CD4-positive, alpha-beta T cell treated with Interleukin-17A for 4 hours (primary cell): ENCODE measurements around the gene NSMF.
A peak's percentile ranks its signal among the peaks of the same experiment; 100 is the strongest.
"Not testable (repeated sequence)": the region's sequence is repeated elsewhere in the genome, so short reads cannot be mapped to it uniquely, and the experiment has no call there.

Source experiments
- DNase-seq: peaks from one replicate; pipeline ENCODE4 v3.0.0-alpha.2; 2020; ENCODE audit warnings: mixed read lengths

Gene NSMF

DNA sequence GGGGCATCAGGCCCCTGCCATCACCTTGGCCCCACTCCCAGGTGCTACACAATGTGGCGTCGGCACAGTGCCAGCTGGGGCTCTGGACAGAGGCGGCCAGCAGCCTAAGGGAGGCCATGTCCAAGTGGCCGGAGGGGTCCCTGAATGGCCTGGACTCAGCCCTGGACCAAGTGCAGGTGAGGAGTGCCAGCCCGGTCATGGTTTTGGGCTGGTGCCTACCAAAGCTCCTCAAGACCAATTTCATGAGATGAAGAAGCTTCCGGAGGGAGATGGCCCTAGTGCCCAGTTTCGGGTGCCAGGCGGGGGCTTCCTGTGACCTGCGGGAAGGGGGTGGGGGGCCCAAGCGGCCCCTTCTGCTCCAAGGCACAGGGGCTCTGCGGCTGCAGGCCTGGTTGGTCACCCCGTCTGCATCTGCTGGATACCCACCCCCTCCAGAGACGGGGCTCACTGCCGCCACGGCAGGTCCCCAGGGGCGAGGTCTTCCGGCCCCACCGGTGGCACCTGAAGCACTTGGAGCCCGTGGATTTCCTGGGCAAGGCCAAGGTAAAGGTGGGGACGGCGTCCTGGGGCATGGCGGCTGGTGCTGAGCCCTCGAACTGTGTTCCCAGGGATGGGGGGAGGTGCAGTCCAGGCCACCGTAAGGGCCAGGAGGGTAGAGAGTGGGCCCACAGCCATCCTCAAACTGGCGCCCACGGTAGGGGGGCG is 30.1 kb downstream of the NSMF start:
- no peak for DNase-seq

DNA sequence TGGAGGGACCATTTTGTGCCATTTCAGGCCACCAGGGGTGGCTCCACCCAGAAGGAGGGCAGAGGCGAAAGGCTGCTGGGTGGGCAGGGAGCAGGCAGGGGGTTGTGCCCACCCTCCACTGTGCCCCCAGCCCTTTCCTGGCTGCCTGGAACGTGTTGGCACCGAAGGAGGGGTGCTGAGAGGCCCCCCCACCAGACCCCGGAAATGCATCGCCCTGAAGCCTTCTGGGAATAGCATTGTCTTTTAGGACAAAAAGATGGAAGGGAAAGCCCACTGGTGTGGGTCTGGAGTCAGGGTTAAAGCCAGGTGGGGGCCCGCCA is 30.9 kb downstream of the NSMF start:
- no peak for DNase-seq

DNA sequence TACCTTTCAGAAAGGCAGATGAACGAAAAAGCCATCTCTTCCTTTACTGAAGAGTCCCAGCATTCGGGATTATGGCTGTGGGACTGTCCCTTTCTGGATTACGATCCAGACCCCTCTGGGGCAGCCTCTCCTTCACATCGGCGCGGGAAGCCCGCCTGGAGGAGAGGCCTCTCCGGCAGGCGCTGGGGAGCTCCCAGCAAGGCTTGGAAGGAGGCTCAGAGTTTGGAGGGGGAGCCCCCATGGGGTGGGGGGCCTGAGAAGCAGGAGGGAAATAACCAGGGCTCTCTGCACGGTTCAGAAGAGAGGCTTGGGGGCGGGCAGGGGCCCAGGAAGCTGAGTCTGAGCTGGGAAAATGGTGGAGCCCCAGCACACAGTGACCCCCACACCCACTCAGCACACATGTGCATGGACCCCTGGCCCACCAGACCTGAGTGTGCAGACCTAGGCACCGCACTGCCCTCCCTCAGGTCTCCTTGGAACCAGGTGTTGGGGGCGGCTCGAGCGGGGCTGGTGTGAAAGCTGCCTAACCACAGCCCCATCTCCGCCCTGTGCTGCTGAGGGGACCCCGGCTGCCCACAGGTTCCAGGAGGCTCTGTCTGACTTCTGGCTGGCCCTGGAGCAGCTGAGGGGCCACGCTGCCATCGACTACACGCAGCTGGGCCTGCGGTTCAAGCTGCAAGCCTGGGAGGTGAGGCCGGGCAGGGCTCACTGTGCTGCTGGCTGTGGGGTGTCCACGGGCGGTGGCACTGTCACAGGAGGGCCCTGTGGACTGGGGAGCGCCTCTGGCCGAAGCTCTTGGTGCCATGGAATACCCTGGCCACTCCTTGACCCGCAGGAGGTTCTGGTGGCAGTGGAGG is 31.5 kb downstream of the NSMF start:
- no peak for DNase-seq

DNA sequence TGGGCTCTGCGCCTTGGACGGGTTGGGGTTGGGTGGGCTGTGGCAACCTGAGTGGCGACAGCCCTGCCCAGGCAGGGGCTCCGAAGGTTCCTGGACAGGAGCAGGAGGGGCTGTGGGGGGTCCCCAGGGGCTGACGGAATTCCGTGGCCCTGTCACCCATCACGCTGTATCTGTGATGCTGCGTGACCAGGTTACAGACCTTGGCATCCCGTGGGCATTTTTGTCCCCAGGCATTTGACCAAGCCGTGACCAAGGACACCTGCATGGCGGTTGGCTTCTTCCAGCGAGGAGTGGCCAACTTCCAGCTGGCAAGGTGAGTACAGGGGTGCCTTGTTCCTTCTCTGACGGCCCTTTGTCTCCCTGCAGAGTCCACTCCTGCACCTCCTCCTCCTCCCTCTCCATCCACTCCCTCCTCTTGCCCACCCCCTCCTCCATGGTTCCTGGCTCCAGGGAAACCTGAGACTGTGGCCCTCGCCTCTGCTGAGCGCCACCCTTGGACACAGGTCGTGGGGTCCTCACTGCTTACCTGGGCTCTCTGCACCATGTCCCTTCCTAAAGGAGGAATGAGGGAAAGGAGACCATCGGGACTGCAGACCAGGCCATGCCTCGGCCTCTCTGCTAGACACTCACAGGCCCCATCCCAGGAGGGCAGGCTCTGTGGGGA is 33.0 kb downstream of the NSMF start:
- DNase-seq: no peak

DNA sequence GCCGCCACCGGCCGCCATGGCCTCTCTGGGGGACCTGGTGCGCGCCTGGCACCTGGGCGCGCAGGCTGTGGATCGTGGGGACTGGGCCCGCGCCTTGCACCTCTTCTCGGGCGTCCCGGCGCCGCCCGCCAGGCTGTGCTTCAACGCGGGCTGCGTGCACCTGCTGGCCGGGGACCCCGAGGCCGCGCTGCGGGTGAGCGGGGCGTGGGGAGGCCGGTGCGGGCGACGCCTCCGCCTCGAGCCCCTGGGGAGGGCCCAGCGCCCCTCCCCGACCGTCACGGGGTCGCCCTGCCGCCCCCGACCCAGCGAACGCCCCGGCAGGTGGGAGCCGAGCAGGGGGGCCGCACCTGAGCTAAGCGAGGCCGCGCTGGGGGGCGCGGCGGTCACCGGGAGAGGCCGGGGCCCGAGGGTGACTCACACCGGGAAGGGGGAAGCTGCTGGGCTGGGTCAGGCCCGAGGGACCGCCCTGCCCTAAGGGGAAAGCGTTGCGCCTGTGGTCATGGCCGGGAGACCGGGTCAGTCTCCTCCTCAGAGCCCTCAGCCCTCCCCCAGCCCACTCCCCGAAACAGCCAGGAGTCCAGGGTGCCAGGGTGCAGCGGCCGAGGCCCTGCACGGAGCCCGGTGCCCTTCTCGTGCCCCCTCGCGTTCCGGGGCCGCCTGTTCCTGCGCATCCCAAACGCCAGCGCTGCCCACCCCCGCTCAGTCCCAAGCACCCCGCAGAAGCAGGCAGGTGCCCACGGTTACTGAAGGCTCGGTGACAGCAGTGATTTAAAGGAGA is 35.4 kb downstream of the NSMF start:
- DNase-seq: peak; percentile 15

DNA sequence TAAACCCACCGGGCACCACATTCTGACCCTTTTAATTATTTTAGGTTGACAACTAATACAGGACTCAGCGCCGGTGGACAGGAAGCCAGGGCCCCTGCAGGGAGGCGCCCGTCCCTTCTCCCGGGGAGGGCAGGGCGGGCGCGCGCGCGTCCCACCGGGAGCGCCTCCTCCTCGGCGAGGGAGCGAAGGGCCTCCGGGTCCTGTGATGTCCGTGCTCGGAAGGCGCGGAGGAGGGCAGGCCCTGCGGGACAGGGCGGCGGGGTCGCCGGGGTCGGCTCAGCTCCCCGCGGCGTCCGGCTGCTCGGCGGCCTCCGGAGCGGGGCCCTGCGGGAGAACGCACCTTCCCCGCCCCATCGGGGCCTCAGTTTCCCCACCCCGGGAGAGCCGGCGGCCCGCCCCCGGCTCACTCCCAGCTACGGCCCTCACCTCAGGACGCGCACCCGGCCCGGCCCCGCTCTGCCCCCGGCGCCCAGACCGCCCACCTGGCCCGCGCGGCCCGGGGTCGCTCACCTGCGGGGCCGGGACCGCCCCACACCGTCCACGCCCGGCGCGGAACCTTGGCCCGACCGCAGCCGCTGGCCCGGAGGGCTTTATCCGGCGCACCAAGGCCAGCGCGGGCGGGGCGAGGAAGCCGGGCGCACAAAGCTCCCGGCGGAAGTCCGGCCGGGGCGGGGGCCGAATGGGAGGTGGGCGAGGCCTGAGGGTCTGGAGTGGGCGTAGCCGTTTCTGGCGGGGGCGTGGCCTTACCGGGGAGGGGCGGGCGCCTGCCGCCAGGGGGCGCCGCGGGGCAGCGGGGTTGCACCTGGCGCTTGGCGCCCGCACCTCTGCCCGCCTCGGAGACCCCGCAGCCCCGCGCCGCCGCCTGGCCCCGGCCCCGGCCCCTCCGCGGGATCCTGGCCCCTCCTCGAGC is 36.3 kb downstream of the NSMF start, which contains the start of the genes EXD3 and NOXA1:
Gene EXD3, minus strand, starts transcription at position 559 of the 910 bp plus-strand sequence. CDS start 27,805 bp downstream, outside the sequence.
Gene NOXA1, plus strand, starts transcription at position 790 of the 910 bp plus-strand sequence. CDS start 137 bp downstream, outside the sequence.
- peak; percentile 95 for DNase-seq

DNA sequence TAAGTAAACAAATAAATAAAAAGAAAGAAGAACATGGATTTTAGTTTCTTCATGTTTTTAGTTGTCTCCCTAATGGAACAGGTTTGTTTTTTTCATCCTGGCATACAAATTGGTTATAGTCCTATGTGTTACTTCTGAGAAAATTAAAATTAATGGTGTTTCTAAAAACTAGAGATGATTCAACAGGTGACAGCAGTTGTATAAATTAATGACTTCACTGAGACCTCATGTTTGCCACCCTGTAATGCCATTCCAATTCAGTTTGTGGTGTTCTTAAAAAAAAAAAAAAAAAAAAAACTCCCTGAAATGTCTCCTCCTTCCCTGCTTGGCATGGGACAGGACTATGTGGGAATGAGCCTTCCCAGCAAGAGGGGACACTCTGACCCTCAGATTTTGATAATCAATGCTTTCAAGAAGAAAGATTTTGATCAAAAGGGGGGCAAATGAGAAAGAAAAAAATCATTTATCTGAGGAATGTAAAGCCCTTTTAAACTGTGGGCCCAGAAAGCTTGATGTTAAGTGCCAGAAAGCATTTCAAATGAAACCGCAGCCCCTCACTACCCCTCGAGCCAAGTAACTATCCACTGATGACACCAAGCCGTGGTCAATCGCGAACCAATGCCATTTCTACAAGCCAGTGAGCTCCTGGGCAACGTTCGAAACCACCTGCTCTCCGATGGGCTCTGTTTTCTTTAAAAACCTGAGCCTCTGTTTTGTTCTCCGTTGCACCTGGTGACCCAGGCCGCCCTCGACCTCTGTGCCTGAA is 37.1 kb downstream of the NSMF start:
- DNase-seq: no peak

DNA sequence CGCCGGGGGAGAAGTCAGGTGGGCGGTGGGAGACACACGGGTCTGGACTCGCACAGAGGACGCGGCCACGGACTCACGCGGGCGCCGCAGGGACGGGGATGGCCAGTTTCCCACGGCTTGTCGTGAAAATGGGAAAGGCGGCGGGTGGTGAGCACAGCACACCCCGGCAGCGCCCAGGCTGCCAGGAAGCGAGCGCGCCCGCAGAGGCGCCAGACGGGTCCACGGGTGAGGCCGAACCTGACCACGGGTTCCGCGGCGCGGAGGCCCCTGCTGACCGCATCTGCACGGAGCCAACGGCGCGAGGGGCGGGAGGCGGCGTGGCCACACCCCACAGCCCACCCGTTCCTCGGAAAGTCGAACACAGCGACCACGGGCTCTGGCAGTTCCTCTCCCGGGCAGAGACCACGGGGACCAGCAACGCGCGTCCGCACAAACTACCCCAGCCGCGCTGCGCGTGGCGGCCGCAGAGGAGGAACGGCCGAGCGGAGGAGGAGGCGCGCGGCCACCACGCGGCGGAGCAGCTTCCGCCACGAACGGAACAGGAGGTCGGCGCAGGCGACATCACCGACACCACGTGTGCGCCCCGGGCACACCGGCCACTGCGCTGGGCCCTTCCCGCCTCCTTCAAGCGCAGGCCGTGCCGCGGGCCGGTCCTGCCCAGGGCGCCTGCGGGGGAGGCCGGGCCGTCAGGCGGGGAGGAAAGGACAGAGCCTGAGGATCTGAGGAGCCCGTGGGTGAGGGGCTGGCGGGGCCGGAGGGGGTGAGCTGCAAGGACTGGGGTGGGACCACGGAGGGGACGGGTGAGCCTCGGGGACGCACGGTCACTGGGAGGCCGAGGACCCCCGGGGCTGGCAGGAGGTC is 41.7 kb downstream of the NSMF start:
- DNase-seq: peak; percentile 17

DNA sequence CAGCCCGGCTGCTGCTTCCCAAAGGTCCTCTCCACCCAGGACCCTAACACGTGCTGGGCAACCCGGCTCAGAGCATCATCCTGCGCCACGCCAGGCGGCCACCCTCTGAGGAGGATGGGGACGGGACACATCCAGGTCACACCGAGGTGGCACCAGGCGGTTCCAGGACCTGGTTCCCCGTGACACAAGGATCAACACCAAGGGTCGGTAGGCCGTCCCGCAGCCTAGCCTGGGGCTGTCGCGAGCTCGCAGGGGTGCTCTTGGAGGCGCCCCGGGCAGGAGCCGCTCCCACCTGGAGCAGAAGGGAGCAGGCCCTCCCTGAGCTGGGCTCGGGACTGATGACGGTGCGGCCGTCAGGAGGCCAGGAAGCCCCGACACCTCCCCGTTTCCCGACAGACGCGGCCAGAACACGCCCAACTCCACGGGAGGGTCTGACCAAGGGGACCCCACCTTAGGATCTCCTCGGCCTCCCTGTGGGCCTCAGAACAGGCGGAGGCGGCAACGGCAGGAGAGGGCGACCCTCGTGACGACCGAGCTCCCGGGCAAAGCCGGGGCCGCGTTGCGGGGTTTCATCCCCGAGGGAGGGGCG is 42.5 kb downstream of the NSMF start:
- no peak for DNase-seq

DNA sequence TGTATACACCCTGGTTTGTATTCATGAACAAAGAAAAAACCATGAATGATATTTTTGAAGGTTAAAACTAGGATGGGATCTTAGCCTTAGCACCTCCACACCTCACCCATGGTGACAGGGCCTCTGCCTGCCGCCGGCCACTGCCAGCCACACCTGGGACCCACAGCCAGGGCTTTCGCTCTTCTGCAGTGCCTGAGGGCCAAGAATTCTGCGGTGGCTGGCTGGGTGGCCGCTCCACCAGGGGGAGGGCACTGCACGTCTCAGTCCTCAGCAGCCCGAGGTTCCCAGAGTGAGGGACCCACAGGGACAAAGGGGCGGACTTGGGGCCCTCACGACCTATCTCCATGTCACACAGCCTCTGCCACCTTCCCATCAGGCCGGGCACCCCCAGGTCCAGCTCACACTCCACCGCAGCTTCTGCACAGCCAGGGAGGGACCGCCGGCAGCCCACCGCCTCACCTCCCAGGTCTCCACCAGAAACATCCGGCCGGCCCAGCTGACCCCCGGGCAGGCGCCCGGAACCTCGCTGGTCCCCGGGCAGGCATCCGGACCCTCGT is 43.0 kb downstream of the NSMF start:
- DNase-seq: no peak

DNA sequence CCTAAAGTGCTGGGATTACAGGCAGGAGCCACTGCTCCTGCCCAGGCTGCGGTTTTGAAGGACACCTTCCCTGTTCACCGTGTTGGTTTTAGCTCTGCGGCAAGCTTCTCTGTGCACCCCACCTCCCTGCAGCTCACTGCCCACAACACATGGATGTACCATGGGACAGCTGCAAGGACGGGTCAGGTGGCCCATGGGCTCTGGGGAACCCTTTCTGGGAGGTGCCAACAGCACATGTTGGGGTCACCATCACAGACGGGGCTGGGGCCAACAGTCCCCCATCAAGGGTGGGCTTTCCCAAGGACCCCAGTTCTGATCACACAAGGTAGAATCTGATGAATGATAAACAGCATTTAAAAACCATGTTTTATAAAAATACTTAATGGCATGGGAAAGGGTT is 43.7 kb downstream of the NSMF start:
- no peak for DNase-seq

DNA sequence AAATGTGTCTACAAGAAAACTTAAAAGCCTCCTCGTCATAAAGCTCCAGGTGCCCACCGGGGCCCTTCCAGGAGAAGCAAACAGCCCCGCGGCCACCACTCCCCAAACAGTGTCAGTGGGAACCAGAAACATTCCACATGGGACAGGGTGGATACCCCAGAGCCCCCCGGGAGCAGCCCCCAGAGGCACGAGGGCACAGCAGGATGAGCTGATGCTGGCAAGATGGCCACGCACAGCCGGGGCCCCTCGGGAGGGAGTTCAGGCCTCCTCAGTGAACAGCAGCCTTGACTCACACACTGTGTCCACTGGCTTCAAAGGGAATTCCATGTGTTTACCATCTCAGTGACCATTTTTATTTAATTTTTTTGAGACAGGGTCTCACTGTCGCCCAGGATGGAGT is 46.7 kb downstream of the NSMF start:
- DNase-seq: no peak

DNA sequence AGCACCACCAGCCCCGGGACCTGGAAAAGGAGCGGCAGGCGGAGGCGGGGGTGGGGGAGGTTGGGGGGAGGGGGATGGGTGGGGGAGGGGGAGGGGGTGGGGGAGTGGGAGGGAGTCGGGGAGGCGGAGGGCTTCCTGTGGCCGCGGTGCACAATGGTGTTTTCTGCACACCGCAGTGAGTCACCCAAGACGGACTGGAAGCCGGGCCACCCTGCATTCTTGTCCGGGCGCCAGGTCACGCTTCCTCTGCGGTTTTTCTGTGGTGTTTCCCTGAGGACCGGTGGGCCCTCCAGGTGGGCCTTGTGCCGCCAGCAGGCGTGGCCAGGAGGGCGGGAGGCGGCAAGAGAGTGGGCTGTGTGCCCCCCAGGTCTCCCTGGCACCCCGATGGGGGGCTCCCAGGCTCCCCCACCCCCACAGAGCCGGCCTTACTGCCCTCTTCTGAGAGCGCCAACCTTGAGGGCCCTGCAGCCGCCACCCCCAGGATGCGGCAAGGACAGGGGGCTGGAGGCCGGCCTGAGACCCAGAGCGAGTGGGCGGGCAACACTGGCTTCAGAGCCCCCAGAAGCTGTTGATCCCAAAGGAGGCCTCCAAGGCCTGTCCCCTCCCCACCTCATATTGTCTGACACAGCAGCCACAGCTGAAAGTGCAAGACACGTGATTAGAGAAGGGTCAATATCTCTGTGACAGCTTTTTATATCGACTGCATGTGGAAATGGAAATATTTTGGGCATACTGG is 47.3 kb downstream of the NSMF start:
- DNase-seq: peak; percentile 52

DNA sequence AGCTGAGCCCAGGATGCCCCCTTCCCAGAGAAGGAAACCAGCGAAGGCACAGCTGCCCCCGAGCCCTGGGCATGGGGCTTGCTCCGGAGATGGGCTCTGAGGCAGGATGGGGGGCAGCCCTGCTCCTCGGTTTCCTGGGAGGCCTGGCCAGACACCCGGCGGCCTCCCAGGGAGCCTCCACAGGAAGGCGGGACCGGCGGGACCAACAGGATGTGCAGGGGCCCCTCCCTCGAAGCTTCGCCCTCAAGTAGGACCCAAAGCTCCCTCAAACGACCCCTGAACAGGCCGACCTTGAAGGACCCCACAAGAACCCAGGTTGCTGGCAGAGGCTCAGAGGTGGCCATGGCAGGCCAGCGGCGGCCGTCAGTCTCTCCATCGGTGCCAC is 47.9 kb downstream of the NSMF start:
- DNase-seq: peak; percentile 17

DNA sequence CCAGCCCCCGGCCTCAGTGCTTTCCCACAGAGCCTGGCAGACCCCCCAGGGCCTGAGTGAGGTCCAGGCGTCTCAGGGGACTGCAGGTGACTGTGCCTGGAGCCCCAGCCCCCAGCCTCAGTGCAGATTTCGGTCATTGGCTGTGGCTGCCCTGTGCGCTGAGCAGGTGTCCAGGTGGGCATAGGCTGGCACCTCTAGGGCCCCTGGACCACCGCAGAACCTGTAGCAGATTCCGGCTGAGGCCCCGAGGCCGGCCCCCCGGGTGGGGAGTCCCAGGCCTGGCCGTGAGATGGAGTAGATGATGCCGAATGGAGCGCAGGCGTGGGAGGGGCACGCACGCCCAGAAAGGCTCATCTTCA is 48.3 kb downstream of the NSMF start:
- DNase-seq: no peak

DNA sequence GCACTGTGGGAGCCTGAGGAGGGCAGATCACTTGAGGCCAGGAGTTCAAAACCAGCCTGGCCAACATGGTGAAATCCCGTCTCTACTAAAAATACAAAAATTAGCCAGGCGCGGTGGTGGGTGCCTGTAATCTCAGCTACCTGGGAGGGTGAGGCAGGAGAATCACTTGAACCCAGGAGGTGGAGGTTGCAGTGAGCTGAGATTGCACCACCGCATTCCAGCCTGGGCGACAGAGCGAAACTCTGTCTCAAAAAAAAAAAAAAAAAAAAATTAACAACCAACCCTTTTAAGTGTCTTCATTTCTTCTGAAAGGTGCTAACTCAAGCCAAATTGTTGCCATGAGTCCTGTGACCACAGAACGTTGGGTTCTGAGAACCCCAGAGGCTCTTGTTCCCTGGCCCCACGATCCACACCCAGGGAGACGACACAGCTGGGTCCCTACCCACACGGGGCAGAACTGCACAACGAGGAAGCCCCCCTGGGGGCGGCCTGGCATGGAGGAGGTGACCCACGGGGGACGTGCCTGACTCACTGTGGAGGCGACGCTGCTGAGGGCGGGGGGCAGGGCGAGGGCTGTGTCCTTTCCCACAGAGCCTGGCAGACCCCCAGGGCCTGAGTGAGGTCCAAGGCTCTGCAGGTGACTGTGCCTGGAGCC is 48.8 kb downstream of the NSMF start:
- DNase-seq: not testable (repeated sequence)

DNA sequence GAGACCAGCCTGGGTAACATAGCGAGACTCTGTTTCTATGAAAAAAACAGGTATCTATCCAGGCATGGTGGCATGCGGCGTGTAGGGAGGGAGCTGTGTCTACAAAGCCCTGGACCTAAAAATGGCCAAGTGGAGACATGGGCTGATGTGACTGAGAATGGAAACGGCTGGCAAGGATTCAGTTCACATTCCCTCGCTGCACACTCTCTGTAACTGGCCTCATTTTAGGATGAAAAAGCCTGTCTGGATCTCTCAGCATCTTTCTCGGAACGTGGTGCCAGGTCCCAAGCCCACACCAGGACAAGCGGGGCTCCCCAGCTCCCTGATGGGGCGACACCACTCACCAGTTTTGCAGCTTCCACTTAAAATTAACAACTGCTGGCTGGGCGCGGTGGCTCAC is 49.6 kb downstream of the NSMF start:
- DNase-seq: no peak
